NOMO-1 treated with DMSO at 0.1 percent for 48 hours (cell line): ENCODE data around the gene KRT73.

Experiments used
- DNase-seq: peaks from one replicate; lab custom pipeline; 2025; ENCODE audit not compliant: unreplicated experiment; lab: John Stamatoyannopoulos, UW

Gene KRT73

GRCh38 chr12:52618216-52618615 is at the start of gene KRT73:
TSS of gene KRT73 (minus strand) at chr12:52618559. CDS start at chr12:52618524, 35 bp downstream.
- no peak for DNase-seq

GRCh38 chr12:52667931-52668330 is 49.6 kb upstream of the KRT73 start:
- no peak for DNase-seq

- DNase-seq: no peak
Measured at GRCh38 chr12:52667509-52667908, 49.1 kb upstream of the KRT73 start.

GRCh38 chr12:52666471-52666870 is 48.1 kb upstream of the KRT73 start:
- DNase-seq: no peak

GRCh38 chr12:52663420-52663819 is 45.1 kb upstream of the KRT73 start:
- no peak for DNase-seq

DNA sequence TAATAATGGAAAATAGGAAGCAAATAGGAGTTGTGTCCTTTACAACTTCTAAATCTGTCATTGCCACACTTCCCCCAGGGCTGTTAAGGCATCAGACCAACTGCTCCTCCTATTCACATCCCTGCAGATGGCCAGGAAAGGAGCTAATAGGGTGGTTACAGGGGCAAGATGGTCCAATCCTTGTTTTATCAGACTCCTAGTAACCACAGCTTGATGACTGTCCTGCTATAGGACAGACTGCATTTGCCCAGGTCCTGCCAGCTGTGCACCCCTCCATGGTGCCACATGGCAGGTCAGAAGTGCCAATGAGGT is 44.5 kb upstream of the KRT73 start:
- DNase-seq: no peak

DNA sequence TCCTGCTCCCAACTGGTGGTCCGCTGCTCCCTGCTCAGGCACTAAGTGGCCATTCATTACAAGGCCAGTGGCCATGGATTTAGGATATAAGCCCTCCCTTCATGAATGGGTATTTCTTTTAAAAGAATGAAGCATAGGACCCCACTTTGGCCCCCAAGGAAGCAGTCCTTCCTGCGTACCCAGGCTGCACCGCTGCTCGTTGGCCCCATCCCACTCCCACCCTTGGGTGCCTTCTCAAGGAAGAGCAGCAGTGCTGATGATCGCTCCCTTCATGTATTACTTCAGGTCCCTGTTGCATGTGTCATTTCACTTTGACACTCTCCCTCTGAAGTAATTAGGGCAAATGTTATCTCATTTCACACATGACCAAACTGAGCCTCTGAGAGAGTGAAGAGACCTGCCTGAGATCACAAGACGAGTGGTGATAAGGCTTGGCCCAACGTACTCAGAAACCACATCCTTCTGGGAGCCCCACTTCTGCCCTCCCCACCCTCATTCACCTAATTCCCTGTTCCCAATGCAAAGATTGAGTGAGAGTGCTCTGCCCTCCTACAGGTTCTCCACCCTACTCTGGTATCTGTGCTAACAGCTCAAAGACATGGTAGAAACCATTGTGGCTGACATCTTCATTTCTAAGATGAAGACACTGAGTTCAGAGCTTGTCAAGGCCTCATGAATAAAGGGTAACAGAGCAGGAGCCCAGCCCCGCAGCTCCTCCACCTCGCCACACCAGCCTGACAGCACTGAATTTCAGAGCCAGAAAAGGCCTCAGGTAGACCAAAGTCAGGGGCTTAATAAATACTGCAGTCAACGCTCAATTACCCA is 43.9 kb upstream of the KRT73 start:
- DNase-seq: no peak

DNA sequence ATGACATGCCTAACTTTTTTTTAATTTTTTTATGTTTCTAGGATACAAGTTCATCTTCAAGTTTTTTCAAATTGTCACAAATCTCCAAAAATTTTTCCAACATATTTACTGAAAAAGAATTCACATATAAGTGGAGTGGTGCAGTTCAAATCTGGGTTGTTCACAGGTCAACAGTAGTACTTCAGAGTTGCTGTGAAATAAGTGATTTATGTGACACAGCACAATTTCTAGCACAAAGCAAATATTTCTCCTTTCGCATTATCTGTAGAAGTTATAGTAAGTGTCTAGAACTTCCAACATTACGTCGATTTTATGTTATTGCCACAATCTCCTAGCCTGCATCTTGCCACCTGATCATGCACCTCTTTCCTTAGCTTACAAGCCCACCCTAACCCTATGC is 43.3 kb upstream of the KRT73 start:
- no peak for DNase-seq

DNA sequence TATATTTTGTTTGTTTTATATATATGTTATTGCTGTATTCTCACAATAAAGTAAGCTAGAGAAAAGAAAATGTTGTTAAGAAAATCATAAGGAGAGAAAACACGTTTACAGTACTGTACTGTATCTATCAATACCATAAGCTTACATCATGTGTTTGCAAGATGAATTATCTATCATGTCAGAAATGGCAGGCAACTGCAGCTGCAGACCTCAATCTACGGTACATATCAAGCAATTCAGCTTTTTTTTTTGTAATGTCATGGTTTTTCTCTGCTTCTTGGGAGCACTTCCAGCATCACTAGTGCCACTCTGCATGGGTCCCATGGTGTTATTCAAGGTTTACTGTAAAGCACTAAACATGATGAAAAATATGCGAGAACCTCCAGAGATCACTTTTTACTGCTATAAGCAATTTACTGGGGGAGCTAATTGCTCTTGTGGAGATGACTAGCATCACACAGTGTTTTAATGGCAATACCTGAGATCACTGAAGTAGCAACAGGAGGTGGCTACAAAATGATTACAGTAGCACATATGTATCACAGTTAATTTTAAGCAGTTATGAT is 42.7 kb upstream of the KRT73 start:
- no peak for DNase-seq

GRCh38 chr12:52659951-52660350 is 41.6 kb upstream of the KRT73 start:
- DNase-seq: no peak

- no peak for DNase-seq
Measured at GRCh38 chr12:52659395-52659794, 41.0 kb upstream of the KRT73 start.

GRCh38 chr12:52658196-52658595 is 39.8 kb upstream of the KRT73 start:
- no peak for DNase-seq

DNA sequence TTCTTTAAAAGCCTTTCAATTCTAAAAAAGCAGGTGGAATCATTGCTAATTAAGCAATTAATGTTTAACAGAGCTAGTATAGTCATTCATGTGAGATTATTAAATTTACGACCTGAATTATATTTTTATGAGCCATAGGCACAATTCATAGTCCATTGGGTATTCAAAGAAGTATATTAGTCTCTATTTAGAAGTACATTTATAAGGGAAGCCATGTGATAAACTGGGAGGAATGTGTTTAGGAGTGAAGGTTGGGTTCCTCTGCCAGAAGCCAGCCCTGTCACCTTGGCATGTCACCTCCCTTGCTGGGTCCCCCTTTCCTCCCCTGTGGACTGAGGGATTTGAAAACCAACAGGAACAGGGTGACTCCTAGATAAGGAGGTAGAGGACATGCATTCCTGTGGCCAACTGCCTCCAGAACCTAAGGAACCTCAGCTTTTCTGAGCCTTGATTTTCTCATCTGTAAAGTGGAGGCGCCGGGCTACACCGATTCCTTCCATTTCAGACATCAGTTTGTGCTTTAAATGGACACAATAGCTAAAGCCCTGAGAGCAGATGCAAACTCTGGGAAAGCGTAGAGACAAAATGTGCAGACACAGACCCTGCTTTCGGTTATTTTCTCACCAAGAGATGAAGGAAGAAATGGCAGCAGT is 39.0 kb upstream of the KRT73 start:
- no peak for DNase-seq

GRCh38 chr12:52656616-52657015 is 38.3 kb upstream of the KRT73 start:
- no peak for DNase-seq

DNA sequence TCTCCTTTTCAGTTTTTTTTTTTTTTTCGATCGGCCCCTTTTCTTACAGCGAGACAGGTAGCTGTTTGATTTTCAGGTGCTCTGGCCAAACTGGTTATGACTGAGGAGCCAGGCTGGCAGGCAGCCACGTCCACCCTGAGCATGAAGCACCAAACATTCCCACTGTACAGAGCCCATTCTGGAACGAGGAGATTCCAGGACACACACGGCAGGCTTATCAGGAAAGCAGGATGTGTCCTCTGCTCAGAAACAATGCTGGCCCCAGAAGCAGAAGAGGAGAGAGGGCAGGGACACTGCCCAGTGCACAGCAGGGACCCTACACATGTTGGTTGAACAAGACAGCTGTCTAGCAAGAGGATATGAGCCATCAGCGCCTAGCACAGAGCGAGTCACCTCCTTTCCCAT is 37.4 kb upstream of the KRT73 start:
- no peak for DNase-seq

DNA sequence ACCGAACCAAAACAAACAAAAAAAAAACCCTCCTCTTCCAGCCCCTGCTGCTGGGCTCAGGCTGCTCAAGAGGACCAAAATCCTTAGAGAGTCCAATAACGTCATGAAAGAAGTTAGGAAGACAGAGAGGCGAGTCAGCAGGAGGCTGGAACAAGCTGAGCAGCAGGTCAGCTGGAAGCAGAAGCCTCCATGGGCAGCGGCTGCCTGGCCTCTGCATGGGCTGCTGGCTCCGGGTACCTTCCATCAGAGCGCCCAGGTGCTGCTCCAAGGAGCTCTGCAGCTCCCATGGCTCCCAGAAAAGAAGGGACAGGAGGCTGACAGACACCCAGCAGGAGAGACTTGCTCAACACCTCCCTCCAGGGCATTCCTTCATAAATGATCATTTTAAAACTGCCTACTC is 36.9 kb upstream of the KRT73 start:
- no peak for DNase-seq

GRCh38 chr12:52651726-52652261 is 33.4 kb upstream of the KRT73 start, which contains the start of gene KRT2:
TSS of gene KRT2 (minus strand) at chr12:52652211. CDS start at chr12:52652142, 69 bp downstream.
- DNase-seq: no peak

- DNase-seq: no peak
Measured at GRCh38 chr12:52650520-52651081, 32.2 kb upstream of the KRT73 start.

DNA sequence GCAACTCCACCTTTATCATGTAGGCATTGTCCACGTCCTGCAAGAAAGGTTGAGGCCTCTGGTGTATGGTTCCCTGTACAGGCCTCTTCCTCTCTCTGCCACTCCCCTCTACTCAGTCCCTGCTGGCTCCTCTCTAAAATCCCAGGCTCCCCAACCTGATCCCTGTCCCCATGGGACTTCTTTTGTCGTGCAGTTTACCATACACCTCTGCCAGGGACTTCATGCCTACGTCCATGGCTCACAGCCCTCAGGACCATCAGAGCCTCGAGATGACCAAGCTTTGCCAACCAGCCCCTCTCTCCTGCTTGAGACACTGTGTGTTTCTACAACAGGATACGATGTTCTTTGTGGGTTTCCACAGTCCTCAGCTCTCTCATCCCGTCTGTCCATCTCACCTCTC is 30.7 kb upstream of the KRT73 start:
- no peak for DNase-seq

GRCh38 chr12:52648012-52648550 is 29.7 kb upstream of the KRT73 start:
- no peak for DNase-seq

- DNase-seq: no peak
Measured at GRCh38 chr12:52647601-52648000, 29.2 kb upstream of the KRT73 start.
